Measurements from ENCODE around the gene PTRHD1.
"Not testable (repeated sequence)": the region's sequence is repeated elsewhere in the genome, so short reads cannot be mapped to it uniquely, and the experiment has no call there.

PTRHD1 gene

DNA sequence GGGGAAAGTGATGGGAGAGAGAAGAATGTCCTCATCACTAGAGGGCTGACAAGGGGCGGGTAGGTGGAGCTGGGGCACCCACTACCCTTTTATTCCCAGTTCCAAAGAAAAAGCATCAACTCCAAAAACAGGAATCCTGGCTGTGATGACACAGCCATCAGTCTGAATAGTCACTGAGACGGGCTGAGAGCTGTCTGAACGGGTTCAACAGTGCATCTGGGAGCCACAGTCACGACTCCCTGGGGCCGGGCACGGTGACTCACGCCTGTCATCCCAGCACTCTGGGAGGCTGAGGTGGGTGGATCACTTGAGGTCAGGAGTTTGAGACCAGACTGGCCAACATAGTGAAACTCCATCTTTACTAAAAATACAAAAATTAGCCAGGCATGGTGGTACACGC lies 42.2 kb upstream of the PTRHD1 start:
- H3K4me3 ChIP-seq (ENCODE audit: low read depth, low read length); H3K4me1 ChIP-seq (ENCODE audit: control insufficient read depth, insufficient read depth, low read length, unreplicated experiment); H3K79me2 ChIP-seq (ENCODE audit: control insufficient read depth, insufficient read depth, low read length, unreplicated experiment); H2AFZ ChIP-seq (ENCODE audit: low read length, unreplicated experiment); H3K27me3 ChIP-seq (ENCODE audit: insufficient read depth, low read length); H3K36me3 ChIP-seq (ENCODE audit: insufficient read depth, low read length); H3K27ac ChIP-seq (ENCODE audit: low read depth, low read length): not testable (repeated sequence)

GRCh38 chr2:24834733-24835395 lies 41.7 kb upstream of the PTRHD1 start:
- no peaks in the 10 kb centered on the region for H3K36me3 ChIP-seq (ENCODE audit: insufficient read depth, low read length)
- H2AFZ ChIP-seq (ENCODE audit: low read length, unreplicated experiment) = no peak overlapping the region
- no peaks in the 10 kb centered on the region for H3K79me2 ChIP-seq (ENCODE audit: control insufficient read depth, insufficient read depth, low read length, unreplicated experiment)
- H3K27me3 ChIP-seq (ENCODE audit: insufficient read depth, low read length) = no peaks in the 10 kb centered on the region
- no peak overlapping the region for H3K4me3 ChIP-seq (ENCODE audit: low read depth, low read length)
- no peak overlapping the region for H3K27ac ChIP-seq (ENCODE audit: low read depth, low read length)
- H3K4me1 ChIP-seq (ENCODE audit: control insufficient read depth, insufficient read depth, low read length, unreplicated experiment) = no peaks in the 10 kb centered on the region

DNA sequence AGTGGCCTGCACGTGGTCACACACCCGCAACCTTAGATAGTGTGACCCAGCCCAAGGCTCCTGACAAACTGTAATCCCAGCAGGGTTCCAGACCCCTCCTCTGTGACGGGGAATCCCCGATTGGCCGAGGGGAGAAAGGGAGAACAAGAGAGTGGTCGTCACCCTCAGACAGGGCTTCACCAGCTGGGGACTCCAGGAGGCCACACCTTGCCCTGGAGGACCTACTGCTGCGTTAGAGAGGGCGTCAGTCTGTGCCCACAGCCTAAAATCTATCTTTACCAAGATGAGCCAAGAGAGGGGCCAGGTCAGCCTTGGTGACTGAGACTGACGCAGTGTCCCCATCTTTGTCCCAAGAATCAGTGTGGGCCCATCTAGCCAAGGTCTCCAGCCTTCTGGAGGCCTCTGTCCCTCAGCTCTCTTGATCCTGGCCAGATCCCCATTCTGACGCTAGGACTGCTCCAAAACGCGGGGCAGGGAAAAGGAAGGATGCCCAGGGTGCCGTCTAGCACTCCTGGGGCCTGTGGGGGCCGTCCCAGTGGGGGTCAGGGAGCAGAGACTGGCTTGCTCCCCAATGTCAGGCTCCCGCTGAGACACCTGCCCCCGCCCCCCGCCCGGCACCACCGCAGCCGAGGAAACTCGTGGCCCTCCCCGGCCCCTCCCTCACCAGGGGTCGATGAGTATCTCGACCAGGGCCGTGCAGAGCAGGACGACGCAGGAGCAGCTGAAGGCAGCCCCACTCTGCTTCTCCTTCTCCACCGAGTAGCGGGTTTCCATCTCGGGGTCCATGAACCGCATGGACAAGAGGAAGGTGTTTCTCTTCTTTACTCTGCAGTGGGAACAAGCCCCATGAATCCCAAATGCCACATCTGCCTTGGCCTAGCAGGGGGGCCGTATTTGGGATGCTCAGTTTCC lies 40.9 kb upstream of the PTRHD1 start:
- Histone ChIP-seq H3K4me3 (ENCODE audit: low read depth, low read length) (no peak overlapping the region), H3K27ac (ENCODE audit: low read depth, low read length) (no peak overlapping the region), H3K36me3 (ENCODE audit: insufficient read depth, low read length) (no peaks in the 10 kb centered on the region), H3K27me3 (ENCODE audit: insufficient read depth, low read length) (no peaks in the 10 kb centered on the region), H3K4me1 (ENCODE audit: control insufficient read depth, insufficient read depth, low read length, unreplicated experiment) (no peaks in the 10 kb centered on the region), H3K79me2 (ENCODE audit: control insufficient read depth, insufficient read depth, low read length, unreplicated experiment) (no peaks in the 10 kb centered on the region), H2AFZ (ENCODE audit: low read length, unreplicated experiment) (no peak overlapping the region)

DNA sequence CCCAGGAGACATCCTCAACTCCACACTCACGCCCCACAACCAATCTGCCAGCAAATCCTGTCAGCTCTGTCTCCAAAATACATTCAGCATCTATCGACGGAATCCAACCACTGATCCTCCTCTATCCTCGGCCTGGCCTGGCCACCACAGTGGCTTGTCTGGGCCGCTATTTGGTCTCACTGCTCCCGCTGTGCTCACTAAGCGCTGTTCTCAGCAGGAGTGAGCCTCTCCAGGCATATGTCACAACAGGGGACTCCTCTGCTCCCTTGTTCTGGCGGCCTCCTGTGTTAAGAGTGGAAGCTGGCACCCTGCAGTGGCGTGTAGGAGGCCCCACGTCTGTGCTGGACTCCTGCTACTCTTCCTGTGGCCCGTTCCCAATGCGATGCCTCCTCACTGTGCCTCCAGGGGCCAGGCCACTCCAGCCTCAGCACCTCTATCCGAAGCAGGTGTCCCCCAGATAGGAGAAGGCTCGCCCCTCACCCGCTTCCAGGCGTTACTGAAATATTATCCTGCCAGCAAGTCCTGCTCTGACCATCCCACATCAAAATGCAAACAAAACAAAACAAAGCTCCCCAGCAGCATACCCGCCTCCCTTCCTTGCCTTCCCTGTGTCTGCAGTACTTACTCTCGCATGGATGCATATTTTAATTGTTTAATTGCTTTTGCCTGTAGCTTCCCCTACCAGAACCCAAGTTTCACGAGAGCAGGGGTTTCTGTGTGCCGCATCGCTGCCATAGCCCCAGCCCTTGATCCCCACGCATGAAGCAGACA lies 39.9 kb upstream of the PTRHD1 start:
- H3K27ac ChIP-seq (ENCODE audit: low read depth, low read length) = no peak overlapping the region
- no peaks in the 10 kb centered on the region for H3K79me2 ChIP-seq (ENCODE audit: control insufficient read depth, insufficient read depth, low read length, unreplicated experiment)
- no peaks in the 10 kb centered on the region for H3K36me3 ChIP-seq (ENCODE audit: insufficient read depth, low read length)
- no peak overlapping the region for H2AFZ ChIP-seq (ENCODE audit: low read length, unreplicated experiment)
- no peaks in the 10 kb centered on the region for H3K27me3 ChIP-seq (ENCODE audit: insufficient read depth, low read length)
- no peaks in the 10 kb centered on the region for H3K4me1 ChIP-seq (ENCODE audit: control insufficient read depth, insufficient read depth, low read length, unreplicated experiment)
- H3K4me3 ChIP-seq (ENCODE audit: low read depth, low read length) = no peak overlapping the region

GRCh38 chr2:24832521-24832920 lies 39.3 kb upstream of the PTRHD1 start:
- Histone ChIP-seq H3K4me1 (ENCODE audit: control insufficient read depth, insufficient read depth, low read length, unreplicated experiment) (no peaks in the 10 kb centered on the region), H2AFZ (ENCODE audit: low read length, unreplicated experiment) (no peak overlapping the region), H3K4me3 (ENCODE audit: low read depth, low read length) (no peak overlapping the region), H3K79me2 (ENCODE audit: control insufficient read depth, insufficient read depth, low read length, unreplicated experiment) (no peaks in the 10 kb centered on the region), H3K36me3 (ENCODE audit: insufficient read depth, low read length) (no peaks in the 10 kb centered on the region), H3K27ac (ENCODE audit: low read depth, low read length) (no peak overlapping the region), H3K27me3 (ENCODE audit: insufficient read depth, low read length) (no peaks in the 10 kb centered on the region)

DNA sequence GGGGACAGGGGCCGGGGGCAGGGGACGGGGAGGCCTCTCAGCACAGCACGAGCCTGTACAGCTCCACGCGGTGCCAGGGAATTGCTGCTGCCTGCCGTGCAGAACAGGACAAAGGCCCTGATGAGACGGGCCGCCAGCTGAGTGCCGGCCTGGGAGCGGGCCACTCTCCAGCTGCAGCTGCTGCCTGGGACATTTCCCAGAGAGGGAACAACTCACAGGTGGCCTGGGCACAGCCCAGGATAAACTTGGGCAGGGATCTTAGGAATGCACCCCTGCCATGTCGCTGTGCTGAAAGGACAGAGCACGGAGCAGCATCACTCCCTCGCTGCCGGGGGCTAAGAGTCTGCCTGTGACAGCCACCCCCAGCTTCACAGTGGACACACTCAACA lies 38.9 kb upstream of the PTRHD1 start:
- H3K27me3 ChIP-seq (ENCODE audit: insufficient read depth, low read length) = no peaks in the 10 kb centered on the region
- H3K4me1 ChIP-seq (ENCODE audit: control insufficient read depth, insufficient read depth, low read length, unreplicated experiment) = peaks cover 4% of the 10 kb centered on the region
- H3K27ac ChIP-seq (ENCODE audit: low read depth, low read length) = no peak overlapping the region
- no peaks in the 10 kb centered on the region for H3K36me3 ChIP-seq (ENCODE audit: insufficient read depth, low read length)
- H3K4me3 ChIP-seq (ENCODE audit: low read depth, low read length) = no peak overlapping the region
- H3K79me2 ChIP-seq (ENCODE audit: control insufficient read depth, insufficient read depth, low read length, unreplicated experiment) = no peaks in the 10 kb centered on the region
- no peak overlapping the region for H2AFZ ChIP-seq (ENCODE audit: low read length, unreplicated experiment)

GRCh38 chr2:24831221-24832072 lies 38.3 kb upstream of the PTRHD1 start:
- peaks cover 10% of the 10 kb centered on the region for H3K4me1 ChIP-seq (ENCODE audit: control insufficient read depth, insufficient read depth, low read length, unreplicated experiment)
- no peak overlapping the region for H3K27ac ChIP-seq (ENCODE audit: low read depth, low read length)
- no peak overlapping the region for H3K4me3 ChIP-seq (ENCODE audit: low read depth, low read length)
- H3K79me2 ChIP-seq (ENCODE audit: control insufficient read depth, insufficient read depth, low read length, unreplicated experiment) = no peaks in the 10 kb centered on the region
- H3K27me3 ChIP-seq (ENCODE audit: insufficient read depth, low read length) = no peaks in the 10 kb centered on the region
- H2AFZ ChIP-seq (ENCODE audit: low read length, unreplicated experiment) = no peak overlapping the region
- H3K36me3 ChIP-seq (ENCODE audit: insufficient read depth, low read length) = no peaks in the 10 kb centered on the region

GRCh38 chr2:24830786-24831185 lies 37.6 kb upstream of the PTRHD1 start:
- Histone ChIP-seq H3K4me3 (ENCODE audit: low read depth, low read length) (no peak overlapping the region), H3K27ac (ENCODE audit: low read depth, low read length) (no peak overlapping the region), H3K27me3 (ENCODE audit: insufficient read depth, low read length) (no peaks in the 10 kb centered on the region), H3K36me3 (ENCODE audit: insufficient read depth, low read length) (no peaks in the 10 kb centered on the region), H3K4me1 (ENCODE audit: control insufficient read depth, insufficient read depth, low read length, unreplicated experiment) (peaks cover 15% of the 10 kb centered on the region), H2AFZ (ENCODE audit: low read length, unreplicated experiment) (no peak overlapping the region), H3K79me2 (ENCODE audit: control insufficient read depth, insufficient read depth, low read length, unreplicated experiment) (no peaks in the 10 kb centered on the region)

DNA sequence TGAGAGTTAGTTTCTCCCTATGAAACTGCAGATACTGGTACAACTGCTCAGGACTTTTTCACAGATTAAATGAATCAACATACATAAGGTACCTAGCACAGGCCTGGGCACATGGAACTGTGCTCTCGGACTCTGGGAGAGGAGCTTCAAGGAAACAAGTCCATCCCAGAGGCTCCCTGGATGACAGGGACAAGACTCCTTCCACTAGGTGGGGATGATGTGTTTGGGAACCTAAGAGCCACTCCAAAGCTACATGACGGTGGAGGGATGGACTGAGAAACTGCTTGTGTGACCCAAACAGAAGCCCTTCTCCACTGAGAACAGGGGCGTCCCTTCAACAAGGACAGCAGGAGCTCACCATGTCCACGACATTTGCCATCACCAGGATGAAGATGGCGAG lies 37.2 kb upstream of the PTRHD1 start:
- Histone ChIP-seq H3K4me1 (ENCODE audit: control insufficient read depth, insufficient read depth, low read length, unreplicated experiment) (peaks cover 15% of the 10 kb centered on the region), H3K4me3 (ENCODE audit: low read depth, low read length) (no peak overlapping the region), H3K79me2 (ENCODE audit: control insufficient read depth, insufficient read depth, low read length, unreplicated experiment) (no peaks in the 10 kb centered on the region), H2AFZ (ENCODE audit: low read length, unreplicated experiment) (no peak overlapping the region), H3K27me3 (ENCODE audit: insufficient read depth, low read length) (no peaks in the 10 kb centered on the region), H3K36me3 (ENCODE audit: insufficient read depth, low read length) (no peaks in the 10 kb centered on the region), H3K27ac (ENCODE audit: low read depth, low read length) (no peak overlapping the region)

Data from ACC112 (cell line).